Stimulated activated CD8-positive, alpha-beta memory T cell treated with anti-CD3 and anti-CD28 coated beads, Interleukin-7, amount 100 ng/mL, for 4 hours (primary cell): ENCODE results near the gene MACROD2.

Experiments used
- DNase-seq, 2 donors: peaks; one replicate each; pipeline ENCODE4 v3.0.0-alpha.2; 2020; ENCODE audit warnings: low read depth in 2 of 2

Gene MACROD2

DNA sequence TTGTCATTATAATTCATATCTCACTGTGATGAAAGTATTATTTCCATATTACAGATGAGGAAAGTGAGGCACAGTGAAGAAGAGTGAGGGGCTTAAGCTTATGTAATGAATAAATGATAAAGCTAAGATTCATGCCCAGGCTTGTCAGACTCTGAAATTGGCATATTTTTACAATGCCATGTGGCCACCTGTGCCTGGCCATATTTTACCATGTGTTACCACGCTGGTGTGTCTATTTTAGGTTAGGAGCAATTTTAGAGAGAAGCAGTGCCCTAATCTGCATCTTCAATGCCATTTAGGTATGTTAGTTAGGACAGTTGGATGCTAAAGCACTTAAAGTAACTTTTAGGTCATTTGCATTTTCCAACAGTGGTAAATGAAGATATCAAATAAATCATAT is 530.1 kb downstream of the MACROD2 start:
- DNase-seq, result no peak

DNA sequence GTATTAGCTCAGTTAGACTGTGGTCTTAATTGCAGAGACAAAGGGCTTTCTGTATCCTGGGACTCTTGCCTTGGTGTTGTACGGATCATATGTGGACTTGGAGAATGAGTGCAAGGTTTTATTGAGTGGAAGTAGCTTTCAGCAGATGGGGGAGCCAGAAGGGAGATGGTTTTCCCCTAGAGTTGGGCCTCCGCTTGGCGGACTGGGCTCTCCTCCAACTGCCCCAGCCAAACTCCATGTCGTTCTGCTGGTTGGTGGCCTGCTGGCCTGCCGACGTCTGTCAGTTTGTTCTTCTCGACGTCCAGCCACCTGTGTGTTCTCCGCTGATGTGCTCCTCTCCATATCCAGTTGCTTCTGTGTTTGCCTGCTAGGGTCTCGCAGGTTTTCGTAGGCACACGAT is 531.6 kb downstream of the MACROD2 start:
- DNase-seq, result no peak

DNA sequence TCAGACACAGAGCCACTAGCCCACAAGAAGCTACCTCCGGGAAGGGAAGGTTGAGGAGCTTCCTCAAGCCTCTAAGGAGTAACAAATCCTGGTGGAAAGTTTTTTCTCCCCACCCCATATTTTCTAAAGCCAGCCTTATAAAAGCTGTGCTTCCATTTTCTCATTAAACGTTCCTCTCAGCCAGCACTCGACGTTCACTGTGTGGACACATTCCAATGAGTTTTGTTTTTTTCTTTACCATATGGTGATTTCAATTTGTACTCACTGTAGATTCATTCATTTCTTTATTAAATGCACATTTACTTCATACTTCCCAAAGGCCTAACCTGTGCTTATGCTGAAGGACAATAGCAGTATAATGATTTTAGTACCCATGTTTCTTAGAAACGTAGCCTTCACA is 536.5 kb downstream of the MACROD2 start:
- DNase-seq, result no peak

DNA sequence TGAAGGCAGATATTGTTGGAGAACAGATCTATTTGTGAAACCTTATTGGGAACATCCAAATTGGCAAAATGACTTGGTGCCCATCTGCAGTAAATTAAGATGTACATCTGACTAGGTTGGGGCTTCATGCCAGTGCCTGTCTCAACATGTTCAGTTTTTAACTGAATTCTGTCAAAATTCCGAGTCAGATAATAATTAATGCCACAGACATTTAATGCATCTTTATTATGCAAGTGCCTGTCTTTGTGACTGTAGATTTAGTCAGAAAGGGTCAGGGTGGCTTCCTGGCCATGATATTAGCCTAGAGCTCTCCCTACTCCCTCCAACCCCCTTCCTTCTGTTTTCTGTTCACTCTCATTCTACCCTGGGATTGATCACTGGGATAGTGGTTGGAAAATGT is 541.4 kb downstream of the MACROD2 start:
- no peak for DNase-seq

DNA sequence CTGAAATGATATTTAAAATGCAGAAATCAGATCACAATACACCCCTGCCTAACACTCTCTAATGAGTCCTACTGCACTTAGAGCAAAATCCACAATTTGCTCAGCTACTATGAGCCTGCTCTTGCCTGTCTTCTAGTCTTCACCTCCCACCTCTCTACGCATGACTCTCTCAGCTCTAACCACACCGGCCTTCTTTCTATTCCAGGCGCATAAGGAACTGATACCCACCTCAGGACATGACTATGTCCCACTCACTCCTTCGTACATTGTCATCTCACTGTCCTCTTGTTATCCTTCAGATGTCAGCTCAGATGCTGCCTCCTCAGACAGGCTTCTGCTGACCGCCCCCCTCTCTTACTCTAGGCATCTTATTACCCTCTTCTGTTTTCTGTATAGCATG is 543.1 kb downstream of the MACROD2 start:
- DNase-seq, result no peak

- no peak for DNase-seq
Observed at GRCh38 chr20:14543040-14543439, 547.7 kb downstream of the MACROD2 start.

GRCh38 chr20:14544688-14545087 is 549.4 kb downstream of the MACROD2 start:
- DNase-seq, result no peak

DNA sequence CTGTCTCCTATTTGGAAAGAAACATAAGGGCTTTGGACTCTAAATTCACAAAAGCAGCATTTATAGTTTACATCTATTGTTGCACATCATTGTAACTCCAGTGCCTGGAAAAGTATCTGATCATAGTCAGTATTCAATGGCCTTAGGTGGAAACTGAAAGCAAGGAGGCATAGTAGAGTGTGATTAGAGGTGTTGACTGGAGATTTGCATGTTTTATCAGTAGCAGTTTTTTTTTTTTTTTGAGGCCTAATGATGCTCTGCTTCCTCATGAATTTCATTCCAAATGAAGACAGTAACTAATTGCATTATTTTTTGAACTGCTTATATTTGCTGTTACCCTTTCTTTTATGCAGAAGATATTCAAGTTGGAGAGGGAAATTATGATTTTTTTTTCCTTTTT is 555.3 kb downstream of the MACROD2 start:
- no peak for DNase-seq

DNA sequence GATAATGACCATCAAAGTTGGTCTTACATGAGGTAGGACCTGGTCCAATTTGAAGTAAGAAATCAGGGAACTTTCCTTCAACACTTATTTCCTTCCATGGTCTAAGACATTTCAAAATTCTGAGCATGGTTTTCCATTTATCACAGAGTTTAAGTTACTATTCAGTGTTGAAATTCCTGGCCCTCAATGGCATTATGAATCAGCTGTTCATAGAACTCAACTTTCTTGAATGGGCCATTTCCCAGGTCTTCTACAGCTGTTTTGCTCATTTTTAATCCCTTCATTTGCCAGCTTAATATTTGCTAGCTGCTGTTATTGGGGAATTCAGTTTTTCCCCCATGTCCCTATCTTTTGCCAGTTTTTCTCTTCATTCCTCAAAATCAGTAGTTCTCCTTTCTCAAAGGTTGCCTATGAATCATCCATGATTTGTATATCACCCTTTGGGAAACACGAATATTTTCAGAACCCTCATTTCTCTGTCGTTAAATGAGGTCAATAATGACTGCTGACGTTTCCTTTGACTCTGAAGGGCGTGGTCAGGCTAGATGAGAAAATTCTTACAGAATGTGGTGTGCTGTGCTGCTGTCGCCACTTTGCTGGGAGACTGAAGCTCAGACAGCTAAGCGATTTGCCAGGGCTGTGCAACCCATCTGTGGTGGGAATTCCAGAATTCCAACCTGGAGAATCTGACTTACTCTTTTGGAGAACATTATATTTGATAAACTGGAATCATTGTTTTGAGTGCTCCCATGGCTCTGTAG is 558.6 kb downstream of the MACROD2 start:
- DNase-seq, result no peak

GRCh38 chr20:14555676-14556075 is 560.4 kb downstream of the MACROD2 start:
- DNase-seq, result no peak

DNA sequence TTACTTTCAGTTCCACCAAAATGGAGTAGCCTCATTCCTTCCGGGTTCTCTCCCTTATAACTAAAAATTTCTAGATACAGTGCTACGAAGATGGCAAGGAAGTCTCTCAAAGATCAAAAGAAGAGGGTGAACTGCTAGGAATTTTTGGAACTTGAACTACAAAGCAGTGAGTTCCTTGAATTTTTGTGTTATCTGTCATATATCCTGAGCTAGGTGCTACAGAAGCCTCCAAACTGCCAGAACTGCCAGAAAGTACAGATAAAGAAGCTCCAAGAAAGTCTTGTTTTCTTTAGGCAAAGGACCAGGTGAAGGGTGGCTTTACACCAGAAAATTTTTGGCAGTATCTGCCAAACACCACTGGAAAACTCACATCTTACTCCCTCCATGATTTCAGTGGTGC is 560.9 kb downstream of the MACROD2 start:
- no peak for DNase-seq

DNA sequence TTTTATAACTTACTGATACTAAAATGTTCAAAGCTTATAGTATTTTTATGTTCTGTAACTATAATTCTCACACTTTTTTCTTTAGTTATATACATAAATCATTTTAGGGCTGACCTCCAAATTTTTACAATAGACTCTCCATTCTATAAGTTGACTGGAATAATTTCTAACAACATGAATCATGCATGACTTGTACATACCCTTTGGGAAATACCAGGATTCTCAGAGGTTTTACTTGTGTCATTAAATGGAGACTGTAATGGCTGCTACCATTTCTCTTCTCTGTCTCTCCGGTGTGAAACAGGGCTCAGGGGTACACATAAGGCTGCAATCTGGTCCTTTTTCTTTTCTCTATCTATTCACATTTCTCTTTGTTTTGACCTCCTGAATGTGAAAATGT is 564.3 kb downstream of the MACROD2 start:
- DNase-seq, result no peak

DNA sequence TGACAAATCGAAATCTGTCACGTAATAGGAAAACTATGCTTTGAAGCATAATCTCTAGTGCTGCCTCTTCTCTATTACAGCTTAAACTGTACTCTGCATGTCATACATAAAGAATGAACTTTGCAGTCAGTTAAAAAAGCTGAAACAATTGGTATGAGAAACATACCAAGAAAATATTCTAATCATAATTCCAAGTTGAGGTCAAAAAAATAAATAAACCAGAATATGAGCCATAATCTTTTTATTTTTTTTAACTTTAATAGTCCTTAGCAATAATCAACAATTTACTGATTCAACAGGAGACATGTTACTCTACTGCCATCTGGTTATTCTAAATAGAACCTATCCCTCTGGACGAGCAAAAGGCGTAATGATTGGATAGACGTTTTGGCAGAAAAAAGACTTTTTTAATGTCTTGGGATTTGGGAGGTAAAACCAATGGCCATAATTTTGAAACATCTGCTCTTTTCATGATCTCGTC is 566.5 kb downstream of the MACROD2 start:
- no peak for DNase-seq

GRCh38 chr20:14562981-14563380 is 567.7 kb downstream of the MACROD2 start:
- no peak for DNase-seq

- DNase-seq, result no peak
Observed at GRCh38 chr20:14566505-14566904, 571.2 kb downstream of the MACROD2 start.

DNA sequence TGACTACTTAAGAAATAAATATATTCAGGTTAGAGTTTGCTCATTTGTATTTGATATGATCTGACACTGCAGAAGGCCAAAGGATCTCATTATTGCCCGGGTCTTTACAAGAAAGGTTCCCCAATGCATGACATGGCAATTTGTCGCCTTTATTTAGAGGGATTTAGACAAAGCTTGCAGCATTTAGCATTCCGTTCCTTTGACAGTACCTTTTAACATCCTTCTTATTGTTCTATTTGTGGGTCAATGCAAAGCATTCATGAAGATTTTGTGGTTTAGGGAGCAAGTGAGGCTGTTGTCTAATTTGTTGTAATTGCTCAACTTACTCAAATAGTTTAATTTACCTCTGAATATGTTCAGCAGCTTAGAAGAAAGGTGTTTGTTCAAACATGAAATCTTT is 572.9 kb downstream of the MACROD2 start:
- no peak for DNase-seq

DNA sequence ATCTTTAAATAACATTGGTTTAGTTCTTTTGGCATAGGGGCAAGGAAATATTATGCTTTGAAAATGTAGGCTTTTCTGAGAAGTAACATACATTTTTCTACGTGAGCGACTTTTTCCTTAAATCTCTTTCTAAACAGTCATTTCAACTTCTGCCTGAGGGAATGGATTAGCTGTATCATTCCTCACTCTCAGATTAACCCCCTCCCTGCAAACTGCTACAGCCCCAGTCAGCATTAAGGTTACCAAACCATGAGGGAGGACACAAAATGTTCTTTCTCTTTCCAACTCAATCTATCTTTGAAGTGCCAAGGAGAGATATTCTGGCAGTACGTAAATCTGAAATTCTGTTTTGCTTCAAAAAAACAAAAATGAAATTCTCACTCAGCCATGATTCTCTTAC is 573.4 kb downstream of the MACROD2 start:
- DNase-seq, result no peak

DNA sequence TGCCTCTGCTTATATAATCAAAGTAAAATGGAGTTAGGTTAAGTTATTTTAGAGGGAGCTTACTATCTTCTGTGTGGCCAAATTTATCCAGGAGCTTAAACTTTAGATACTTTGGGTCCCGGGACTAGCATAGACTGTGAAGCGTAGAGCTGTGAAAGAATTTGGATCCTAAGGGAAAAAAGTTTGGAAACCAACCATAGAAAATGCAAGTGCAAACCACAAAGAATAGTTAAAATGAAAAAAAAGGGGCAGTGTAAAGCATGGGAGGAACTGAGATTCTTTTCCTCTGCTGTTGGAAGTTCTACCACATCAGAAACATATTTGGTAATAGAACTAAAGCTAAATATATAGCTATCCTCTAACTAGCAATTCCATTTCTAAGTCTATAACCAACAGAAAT is 574.3 kb downstream of the MACROD2 start:
- no peak for DNase-seq

DNA sequence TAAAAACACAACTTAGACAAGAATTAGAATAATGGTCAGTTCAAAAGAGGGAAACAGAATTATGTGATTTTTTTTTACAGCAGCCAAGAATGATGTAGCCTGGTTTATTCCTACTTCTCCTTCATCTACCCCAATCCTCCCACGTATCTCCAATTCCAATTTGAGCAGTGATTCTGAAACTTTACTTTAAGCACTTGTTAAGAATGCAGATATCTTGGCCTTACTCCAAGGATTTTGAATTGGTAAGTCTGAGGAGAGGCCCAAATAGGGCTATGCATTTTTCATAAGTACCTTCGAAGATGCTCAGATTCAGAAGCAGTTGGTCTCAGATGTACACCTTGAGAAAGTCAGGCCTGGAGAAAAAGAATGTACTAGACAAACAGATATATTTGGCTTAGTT is 575.5 kb downstream of the MACROD2 start:
- DNase-seq, result no peak

DNA sequence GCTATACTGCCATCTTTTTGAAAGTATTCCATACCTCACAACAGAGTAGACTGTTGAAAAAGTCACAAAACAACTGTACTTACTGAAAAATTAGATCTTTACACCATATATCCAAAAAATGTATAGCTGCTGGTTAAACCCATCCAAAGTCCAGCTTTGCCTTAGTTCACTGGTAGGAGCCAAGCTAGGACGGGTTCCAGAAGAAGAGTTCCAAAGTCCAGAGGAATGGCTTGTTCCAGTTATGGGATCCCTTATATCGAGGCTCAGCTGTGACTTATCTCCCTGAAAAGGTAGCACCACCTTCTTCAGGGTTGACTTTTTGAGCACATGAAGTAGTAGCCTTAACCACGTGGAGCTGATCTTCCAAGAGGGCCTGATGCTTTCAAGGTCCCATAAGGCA is 578.4 kb downstream of the MACROD2 start:
- no peak for DNase-seq

DNA sequence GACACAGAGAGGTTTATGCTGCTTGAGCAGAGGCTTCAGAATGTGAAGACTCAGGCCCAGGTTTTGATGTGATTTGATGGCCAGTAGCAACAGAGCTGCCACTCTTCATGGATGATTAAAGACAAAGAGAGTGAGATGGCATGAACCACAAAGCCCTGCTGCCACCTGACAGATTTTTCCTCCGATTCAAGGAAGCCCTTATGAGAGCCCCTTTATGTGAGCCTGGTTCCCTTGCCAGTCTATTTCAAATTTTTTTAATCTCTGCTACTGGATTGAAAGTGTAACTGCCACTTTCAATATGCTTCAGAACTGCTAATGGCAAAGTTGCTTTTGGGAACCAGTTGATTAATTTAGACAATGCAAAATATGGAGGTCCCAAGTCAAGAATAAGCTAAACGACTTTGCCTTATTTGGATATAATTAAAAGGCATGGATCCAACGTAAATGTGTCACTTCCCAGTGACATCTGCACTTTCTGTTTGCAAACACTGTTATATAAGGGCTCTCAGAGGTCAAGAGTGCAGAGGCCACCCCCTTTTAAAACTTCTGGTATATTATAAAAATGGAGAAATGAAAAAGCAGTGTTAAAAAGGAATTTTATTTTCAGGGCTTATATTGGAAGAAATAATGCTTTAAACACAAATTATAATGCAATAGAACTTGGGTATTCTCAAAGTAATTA is 581.0 kb downstream of the MACROD2 start:
- no peak for DNase-seq

DNA sequence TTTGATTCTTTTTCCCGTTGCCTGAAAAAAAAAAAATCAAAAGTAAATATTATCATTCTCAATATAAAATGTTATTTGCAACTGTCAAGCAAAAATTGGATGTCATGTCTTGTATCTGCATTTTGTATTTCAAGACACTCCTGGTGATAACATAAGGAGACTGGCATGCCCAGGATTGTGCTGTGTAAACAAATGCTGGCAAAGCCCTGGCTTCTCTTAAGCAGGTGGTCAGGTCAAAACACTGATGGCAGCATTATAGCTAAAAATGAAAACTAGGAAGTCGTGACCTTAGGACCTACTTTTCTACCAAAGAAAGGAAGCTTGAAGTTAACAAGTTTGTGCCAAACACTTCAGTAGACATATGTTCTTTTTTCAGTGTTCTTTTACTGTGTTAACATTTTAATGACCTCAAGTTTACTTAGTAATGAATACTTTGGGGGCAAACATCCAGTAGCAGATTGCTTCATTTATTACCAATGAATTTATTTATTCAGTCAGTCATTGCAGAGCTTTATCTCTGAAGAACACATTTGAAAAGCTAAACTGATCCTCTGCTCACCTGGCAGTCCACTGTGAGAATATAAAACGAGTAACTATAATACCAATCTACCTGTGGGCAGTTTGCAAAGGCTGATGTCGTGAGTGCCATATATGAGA is 585.2 kb downstream of the MACROD2 start:
- no peak for DNase-seq

GRCh38 chr20:14581731-14582130 is 586.4 kb downstream of the MACROD2 start:
- DNase-seq, result no peak
